Measurements from ENCODE around the gene OTOP3.

The OTOP3 gene

DNA sequence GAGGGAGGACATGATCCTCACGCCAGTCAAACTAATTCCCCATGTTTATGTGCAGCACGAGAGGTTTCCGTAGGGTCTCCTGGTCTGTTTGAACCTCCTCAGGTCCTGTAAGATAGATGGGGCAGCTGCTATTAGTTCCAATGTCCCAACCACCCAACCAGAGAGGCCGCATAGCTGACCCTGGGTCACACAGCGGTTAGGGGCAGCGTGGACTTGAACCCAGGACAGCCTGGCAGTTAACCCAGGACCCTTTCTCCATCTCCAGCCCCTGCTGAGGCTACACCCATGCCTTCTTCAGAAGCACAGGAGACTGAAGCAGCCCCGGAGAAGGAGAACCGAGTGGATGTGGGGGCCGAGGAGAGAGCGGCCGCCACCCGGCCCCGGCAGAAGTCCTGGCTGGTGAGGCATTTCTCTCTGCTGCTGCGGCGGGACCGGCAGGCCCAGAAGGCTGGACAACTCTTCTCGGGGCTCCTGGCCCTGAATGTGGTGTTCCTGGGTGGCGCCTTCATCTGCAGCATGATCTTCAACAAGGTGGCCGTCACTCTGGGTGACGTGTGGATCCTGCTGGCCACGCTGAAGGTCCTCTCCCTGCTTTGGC is 5.5 kb downstream of the OTOP3 start:
- no peak for DNase-seq (ENCODE audit: low read depth, low spot score)

DNA sequence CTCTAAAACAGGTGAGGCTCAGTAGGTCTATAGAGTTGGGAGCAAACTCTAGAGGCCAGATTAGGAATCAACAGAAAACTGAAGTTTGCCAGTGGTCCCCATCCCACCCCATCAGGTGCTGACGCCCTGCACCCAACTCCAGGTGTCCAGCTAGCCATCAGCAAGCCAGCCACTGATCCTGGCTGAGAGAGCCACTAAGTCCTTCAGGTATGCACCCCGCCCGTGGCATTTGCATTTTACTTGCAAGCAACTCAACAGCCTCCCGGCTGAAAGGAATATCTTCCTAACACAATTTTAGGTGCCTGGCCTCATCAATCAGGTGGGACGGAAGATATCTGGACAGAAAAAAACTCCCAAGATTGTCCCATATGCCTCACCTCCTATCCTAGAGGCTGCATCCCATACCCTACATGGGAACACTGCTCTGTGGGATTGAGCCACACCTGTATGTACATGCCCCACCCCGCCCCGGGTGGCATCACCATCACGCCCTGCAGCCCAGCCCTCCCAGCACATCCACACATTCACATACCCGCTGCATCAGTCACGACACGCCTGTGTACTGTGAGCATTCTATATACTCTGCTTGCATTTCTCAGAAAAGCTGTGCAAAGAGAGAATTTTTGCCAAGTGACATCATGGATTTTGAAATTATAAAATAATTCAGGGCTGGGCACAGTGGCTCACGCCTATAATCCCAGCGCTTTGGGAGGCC is 8.3 kb downstream of the OTOP3 start:
- DNase-seq (ENCODE audit: low read depth, low spot score): no peak

GRCh38 chr17:74945543-74945942 is 9.8 kb downstream of the OTOP3 start:
- DNase-seq (ENCODE audit: low read depth, low spot score): no peak

DNA sequence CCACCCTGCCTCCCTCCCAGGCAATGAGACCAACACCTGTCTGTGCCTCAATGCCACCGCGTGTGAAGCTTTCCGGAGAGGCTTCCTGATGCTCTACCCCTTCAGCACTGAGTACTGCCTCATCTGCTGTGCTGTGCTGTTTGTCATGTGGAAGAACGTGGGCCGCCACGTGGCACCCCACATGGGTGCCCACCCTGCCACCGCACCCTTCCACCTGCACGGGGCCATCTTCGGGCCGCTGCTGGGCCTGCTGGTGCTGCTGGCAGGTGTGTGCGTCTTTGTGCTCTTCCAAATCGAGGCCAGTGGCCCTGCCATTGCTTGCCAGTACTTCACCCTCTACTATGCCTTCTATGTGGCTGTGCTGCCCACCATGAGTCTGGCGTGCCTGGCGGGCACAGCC is 10.9 kb downstream of the OTOP3 start:
- no peak for DNase-seq (ENCODE audit: low read depth, low spot score)

DNA sequence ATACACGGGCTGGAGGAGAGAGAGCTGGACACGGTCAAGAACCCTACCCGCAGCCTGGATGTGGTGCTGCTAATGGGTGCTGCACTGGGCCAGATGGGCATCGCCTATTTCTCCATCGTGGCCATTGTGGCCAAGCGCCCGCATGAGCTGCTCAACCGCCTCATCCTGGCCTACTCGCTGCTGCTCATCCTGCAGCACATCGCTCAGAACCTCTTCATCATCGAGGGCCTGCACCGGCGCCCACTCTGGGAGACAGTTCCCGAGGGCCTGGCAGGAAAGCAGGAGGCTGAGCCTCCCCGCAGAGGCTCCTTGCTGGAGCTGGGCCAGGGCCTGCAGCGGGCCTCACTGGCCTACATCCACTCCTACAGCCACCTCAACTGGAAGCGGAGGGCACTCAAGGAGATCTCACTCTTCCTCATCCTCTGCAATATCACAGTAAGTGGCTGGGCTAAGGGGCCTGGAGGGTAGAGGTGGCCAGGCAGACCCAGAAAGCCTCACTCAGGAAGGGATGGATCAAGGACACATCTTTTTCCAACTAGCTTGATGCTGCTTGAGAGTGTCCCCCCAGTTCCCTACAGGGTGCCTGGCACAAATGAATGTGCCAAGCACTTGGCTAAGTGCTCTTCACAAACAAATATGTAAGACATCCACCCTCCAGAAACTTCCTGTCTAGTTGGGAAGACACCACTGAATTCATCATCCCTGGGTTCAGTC is 11.5 kb downstream of the OTOP3 start:
- no peak for DNase-seq (ENCODE audit: low read depth, low spot score)

GRCh38 chr17:74949455-74950115 is 13.9 kb downstream of the OTOP3 start:
- no peak for DNase-seq (ENCODE audit: low read depth, low spot score)

- DNase-seq (ENCODE audit: low read depth, low spot score): no peak
These were observed 14.5 kb downstream of the OTOP3 start for GRCh38 chr17:74950207-74950606.

DNA sequence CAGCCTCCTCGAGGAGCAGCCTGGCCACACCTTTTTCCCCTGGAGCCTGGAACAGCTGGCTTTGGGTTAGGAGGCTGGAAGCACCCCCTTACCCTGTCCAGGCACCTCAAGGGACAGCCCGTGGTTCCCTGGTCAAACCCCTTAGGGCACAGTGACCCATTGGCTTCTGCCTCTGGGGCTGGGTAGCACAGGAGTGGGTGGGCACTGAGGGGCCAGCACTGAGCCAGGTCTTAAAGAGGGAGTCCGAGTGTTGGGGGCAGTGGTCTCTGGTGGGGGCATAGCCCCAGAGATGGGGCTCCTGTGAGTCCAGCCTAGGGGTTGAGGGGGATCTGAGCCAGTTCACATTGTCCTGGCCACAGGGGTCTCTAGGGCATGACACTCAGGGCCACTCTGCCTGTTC is 15.4 kb downstream of the OTOP3 start:
- no peak for DNase-seq (ENCODE audit: low read depth, low spot score)

GRCh38 chr17:74951680-74952421 is 16.2 kb downstream of the OTOP3 start:
- no peak for DNase-seq (ENCODE audit: low read depth, low spot score)

DNA sequence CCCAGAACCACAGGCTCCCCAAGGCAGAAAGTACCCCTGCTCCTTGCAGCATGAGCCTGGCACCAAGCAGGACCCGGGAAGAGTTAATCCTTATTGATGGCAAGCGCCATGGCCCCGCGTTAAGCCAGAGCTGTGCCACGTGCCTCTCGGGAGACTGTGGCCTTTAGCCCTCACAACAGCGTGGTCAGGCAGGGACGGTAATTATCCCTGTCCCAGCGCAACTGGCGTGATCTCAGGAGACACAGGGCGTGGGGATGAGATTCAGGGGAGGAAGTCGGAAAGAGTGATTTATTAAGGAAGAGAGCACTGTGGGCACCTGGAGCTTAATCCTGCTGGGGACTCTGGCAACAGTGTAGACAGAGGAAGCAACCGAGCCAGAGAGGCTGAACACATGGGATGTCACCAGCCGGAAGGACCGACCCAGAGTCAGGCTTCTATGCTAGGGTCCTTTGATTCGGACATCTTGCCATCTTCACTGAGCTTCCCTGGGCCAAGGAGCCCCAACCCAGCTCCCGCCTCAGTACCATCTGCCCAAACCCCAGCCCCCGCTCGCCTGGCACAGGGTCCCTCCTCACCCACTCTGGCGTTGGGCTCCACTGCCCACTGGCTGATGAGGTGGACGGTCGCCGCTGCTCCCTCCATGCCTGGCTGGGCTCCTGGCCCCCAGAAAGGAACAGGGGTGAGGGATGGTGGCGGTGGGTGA is 16.9 kb downstream of the OTOP3 start:
- DNase-seq (ENCODE audit: low read depth, low spot score): no peak

GRCh38 chr17:74953134-74953687 is 17.5 kb downstream of the OTOP3 start:
- DNase-seq (ENCODE audit: low read depth, low spot score): no peak

GRCh38 chr17:74954115-74954514 is 18.4 kb downstream of the OTOP3 start:
- no peak for DNase-seq (ENCODE audit: low read depth, low spot score)

DNA sequence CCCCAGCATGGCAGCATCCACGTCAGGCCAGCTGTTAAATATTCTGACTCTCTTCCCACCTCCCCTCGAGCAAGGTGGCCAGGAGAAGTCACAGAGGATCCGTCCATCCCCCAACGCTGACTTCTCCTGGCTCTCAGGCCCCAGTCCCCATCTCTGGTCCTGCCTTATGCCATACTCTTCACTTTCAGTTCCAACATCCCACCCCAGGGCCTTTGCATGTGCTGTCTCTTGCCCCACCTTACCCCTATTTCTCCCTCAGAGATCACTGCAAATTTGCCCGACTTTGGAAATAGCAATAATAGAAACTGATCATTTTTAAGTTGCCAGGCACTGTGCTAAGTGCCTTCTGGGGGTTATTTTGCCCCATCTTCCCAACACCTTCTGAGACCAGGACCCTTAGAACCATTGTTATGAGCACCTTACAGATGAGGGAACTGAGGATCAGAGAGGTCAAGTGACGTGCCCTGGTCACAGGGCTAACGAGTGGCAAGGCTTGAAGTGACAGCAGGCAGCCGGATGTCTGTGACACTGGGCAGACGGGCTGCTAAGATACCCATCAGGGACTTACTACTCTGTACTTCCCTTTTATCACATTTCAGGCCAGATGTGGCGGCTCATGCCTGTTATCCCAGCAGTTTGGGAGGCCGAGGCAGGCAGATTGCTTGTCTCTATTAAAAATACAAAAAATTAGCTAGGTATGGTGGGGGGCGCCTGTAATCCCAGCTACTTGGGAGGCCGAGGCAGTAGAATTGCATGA is 19.1 kb downstream of the OTOP3 start:
- no peak for DNase-seq (ENCODE audit: low read depth, low spot score)

DNA sequence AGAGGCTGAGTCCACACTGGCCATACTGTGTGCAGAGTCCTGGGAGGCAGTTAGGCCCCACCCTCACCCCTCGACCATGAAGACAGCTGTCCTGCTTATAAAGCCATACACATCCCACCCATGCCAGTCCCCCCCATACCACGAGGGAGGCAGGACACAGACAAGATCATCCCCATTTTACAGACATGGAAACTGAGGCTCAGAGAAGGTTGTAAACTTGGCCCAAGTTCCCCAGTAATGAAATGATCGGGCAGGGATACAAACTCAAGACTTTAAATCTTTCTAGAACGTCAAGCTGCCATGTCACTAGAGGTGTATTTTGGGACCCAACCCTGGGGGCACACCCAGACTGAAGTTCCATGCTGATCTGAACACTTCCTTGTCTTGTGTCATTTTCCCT is 20.4 kb downstream of the OTOP3 start:
- DNase-seq (ENCODE audit: low read depth, low spot score): no peak

GRCh38 chr17:74957935-74958740 is 22.4 kb downstream of the OTOP3 start:
- peak; percentile 57 for DNase-seq (ENCODE audit: low read depth, low spot score)

DNA sequence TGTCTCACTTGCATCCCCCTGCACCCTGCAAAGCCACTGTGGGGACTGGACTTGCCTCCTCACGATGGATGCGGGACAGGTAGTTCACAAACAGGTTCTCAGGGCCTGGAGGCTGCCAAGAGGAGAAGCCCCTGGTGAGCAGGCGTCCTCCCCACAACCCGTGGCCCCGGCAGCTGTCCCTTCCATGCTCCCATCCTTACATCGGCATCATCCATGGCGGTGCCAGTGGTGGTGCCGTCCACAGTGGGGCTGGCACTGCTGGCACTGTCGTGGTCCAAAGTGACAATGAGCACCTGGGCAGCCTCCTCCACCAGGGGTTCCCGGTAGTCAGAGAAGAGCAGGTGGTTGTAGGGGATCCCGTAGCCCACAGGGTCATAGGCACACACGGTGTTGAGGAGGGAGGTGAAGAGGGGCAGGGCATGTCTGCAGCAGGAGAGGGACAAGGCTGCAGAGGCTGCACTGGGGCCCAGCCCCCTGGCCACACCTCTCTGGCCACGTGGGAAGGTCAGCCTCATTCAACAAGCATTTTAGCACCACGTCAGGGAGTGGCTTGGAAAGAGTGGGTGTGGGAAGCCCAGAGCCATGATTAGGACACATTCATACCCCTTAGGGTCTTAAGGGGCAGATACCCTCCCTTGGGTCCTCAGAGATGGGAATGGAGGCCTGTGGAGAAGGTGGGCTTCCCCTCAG is 24.3 kb downstream of the OTOP3 start:
- no peak for DNase-seq (ENCODE audit: low read depth, low spot score)

- DNase-seq (ENCODE audit: low read depth, low spot score): no peak
These were observed 25.1 kb downstream of the OTOP3 start for GRCh38 chr17:74960570-74961342.

Data from activated naive CD8-positive, alpha-beta T cell treated with anti-CD3 and anti-CD28 coated beads, Interleukin-2, amount 50 U/mL, for 16 hours (primary cell).